Lower leg skin (tissue), 3 donors: ENCODE results near the gene CMIP.

Experiments
- CTCF ChIP-seq, 3 donors: fragments of 450-650 bp; IDR thresholded peaks; one replicate each; pipeline ENCODE4 v1.5.1; 2016; ENCODE audit warnings: antibody characterized with exemption in 3 of 3, mild to moderate bottlenecking in 3 of 3, moderate library complexity in 2 of 3
- POLR2A ChIP-seq, 2 donors: fragments of 450-650 bp; IDR thresholded peaks; one replicate each; pipeline ENCODE4 v1.6.1; 2016 to 2017; ENCODE audit warnings: antibody characterized with exemption in 2 of 2, mild to moderate bottlenecking in 1 of 2, moderate library complexity in 1 of 2

- no peak for TF ChIP-seq CTCF (IDR thresholded peaks at IDR 0.05)
- TF ChIP-seq POLR2A (IDR thresholded peaks at IDR 0.05): no peak
Measured at GRCh38 chr16:81666113-81666512, 221.5 kb downstream of the CMIP start.
